Measurements from ENCODE around the gene MUCL3. TPM values are rescaled to one million over a fixed set of nuclear protein-coding genes. Genes with fewer than 3 reads are reported as not detected.

MUCL3 gene
- total RNA-seq, 1 experiment from 2014 or later, result 0.15 TPM

GRCh38 chr6:30898750-30899360 is 41.9 kb upstream of the MUCL3 start (continued):
- TF ChIP-seq CREB1 (CRISPR knock-in tag; IDR thresholded peaks at IDR 0.05) (no peak), ZNF121 (CRISPR knock-in tag; IDR thresholded peaks at IDR 0.05) (no peak), ATF1 (CRISPR knock-in tag; IDR thresholded peaks at IDR 0.05) (no peak), NR3C1 (CRISPR knock-in tag; conservative IDR thresholded peaks at IDR 0.05; ENCODE audit: low read depth) (no peak)

- H3K27ac Mint-ChIP-seq, result no peak overlapping the region
- TF ChIP-seq TEAD4 (CRISPR knock-in tag; IDR thresholded peaks at IDR 0.05) (no peak), ZNF532 (CRISPR knock-in tag; IDR thresholded peaks at IDR 0.05; ENCODE audit: borderline replicate concordance) (no peak), ZNF671 (CRISPR knock-in tag; IDR thresholded peaks at IDR 0.05) (no peak), SMAD4 (CRISPR knock-in tag; IDR thresholded peaks at IDR 0.05) (no peak), NR1H2 (CRISPR knock-in tag; IDR thresholded peaks at IDR 0.05) (no peak), ARID4B (CRISPR knock-in tag; IDR thresholded peaks at IDR 0.05; ENCODE audit: borderline replicate concordance) (no peak), JUN (CRISPR knock-in tag; IDR thresholded peaks at IDR 0.05) (no peak)
Measured at GRCh38 chr6:30900863-30901417, 39.8 kb upstream of the MUCL3 start.

GRCh38 chr6:30901436-30901835 is 39.3 kb upstream of the MUCL3 start:
- no peaks in the 10 kb centered on the region; the same call in 1 of the 2 replicates for H3K27me3 Mint-ChIP-seq (ENCODE audit: low read depth)
- CTCF ChIA-PET, result interaction anchor here (0.7 to 1.4 kb wide), 2 partner anchors 13 to 18 kb away, joined by 4 to 6 read pairs; partner anchors contain the start of gene VARS2
- no peak for ATAC-seq
- H3K9me3 Mint-ChIP-seq, result no peaks in the 10 kb centered on the region
- DNase-seq (ENCODE audit: low spot score), result no peak
- no peak overlapping the region for H3K4me3 Mint-ChIP-seq
- H3K27ac Mint-ChIP-seq, result no peak overlapping the region
- peaks cover 26% of the 10 kb centered on the region for H3K36me3 Mint-ChIP-seq
- no peaks in the 10 kb centered on the region for H3K4me1 Mint-ChIP-seq
- POLR2A ChIA-PET, result interaction anchor here (1.0 kb wide), 1 partner anchor 12 kb away, joined by 3 read pairs; the partner anchor contains the start of gene VARS2
- TF ChIP-seq ZNF416 (CRISPR knock-in tag; IDR thresholded peaks at IDR 0.05) (no peak), USF2 (CRISPR knock-in tag; IDR thresholded peaks at IDR 0.05) (no peak), PREB (CRISPR knock-in tag; IDR thresholded peaks at IDR 0.05; ENCODE audit: borderline replicate concordance) (no peak), ZNF138 (CRISPR knock-in tag; conservative IDR thresholded peaks at IDR 0.05) (no peak), ATF6 (CRISPR knock-in tag; IDR thresholded peaks at IDR 0.05) (no peak), ATF3 (CRISPR knock-in tag; conservative IDR thresholded peaks at IDR 0.05) (no peak), E2F5 (CRISPR knock-in tag; IDR thresholded peaks at IDR 0.05) (no peak)

More at GRCh38 chr6:30900863-30901417, 39.8 kb upstream of the MUCL3 start:
- H3K9me3 Mint-ChIP-seq, result no peaks in the 10 kb centered on the region
- H3K36me3 Mint-ChIP-seq, result peaks cover 29% of the 10 kb centered on the region
- no peak for ATAC-seq
- CTCF ChIA-PET, result interaction anchor here (1.4 to 1.8 kb wide), 2 partner anchors 13 to 72 kb away, joined by 4 to 6 read pairs; partner anchors contain the start of gene VARS2
- H3K4me3 Mint-ChIP-seq, result no peak overlapping the region
- H3K4me1 Mint-ChIP-seq, result no peaks in the 10 kb centered on the region
- DNase-seq (ENCODE audit: low spot score), result no peak
- H3K27me3 Mint-ChIP-seq (ENCODE audit: low read depth), result no peaks in the 10 kb centered on the region; the same call in 1 of the 2 replicates
- POLR2A ChIA-PET, result interaction anchor here (1.0 kb wide), 1 partner anchor 13 kb away, joined by 3 read pairs; the partner anchor contains the start of gene VARS2
